GM18499 (cell line): ENCODE measurements around the gene SRD5A1.

ENCODE experiments used
- ATAC-seq: cut with Tn5 transposase; IDR thresholded peaks from one replicate; pipeline ENCODE4 v1.9.1; 2021; ENCODE audit warnings: moderate number of reproducible peaks; ENCODE audit not compliant: insufficient read depth, unreplicated experiment

The SRD5A1 gene

GRCh38 chr5:6632888-6633468 is at the start of gene SRD5A1, which contains the start of gene NSUN2:
SRD5A1 (plus strand) TSS chr5:6633440; CDS start chr5:6633577, 137 bp downstream.
NSUN2 (minus strand) TSS chr5:6633044; CDS start chr5:6632979, 65 bp downstream.
- ATAC-seq = peak; percentile 72

- no peak for ATAC-seq
These were observed 49.1 kb upstream of the SRD5A1 start for GRCh38 chr5:6584101-6584645.

- ATAC-seq = no peak
These were observed 48.5 kb upstream of the SRD5A1 start for GRCh38 chr5:6584727-6585126.

GRCh38 chr5:6585168-6585567 is 48.1 kb upstream of the SRD5A1 start:
- ATAC-seq = no peak

GRCh38 chr5:6585939-6586646 is 47.1 kb upstream of the SRD5A1 start:
- no peak for ATAC-seq

- ATAC-seq = no peak
These were observed 46.6 kb upstream of the SRD5A1 start for GRCh38 chr5:6586647-6587042.

GRCh38 chr5:6587171-6587570 is 46.1 kb upstream of the SRD5A1 start:
- ATAC-seq = no peak

- ATAC-seq = no peak
These were observed 42.7 kb upstream of the SRD5A1 start for GRCh38 chr5:6590581-6590980.

- no peak for ATAC-seq
These were observed 41.5 kb upstream of the SRD5A1 start for GRCh38 chr5:6591671-6592288.

GRCh38 chr5:6592601-6593000 is 40.6 kb upstream of the SRD5A1 start:
- no peak for ATAC-seq

GRCh38 chr5:6593148-6594016 is 39.9 kb upstream of the SRD5A1 start:
- ATAC-seq = no peak

GRCh38 chr5:6594066-6594465 is 39.2 kb upstream of the SRD5A1 start:
- ATAC-seq = no peak

GRCh38 chr5:6595405-6595804 is 37.8 kb upstream of the SRD5A1 start:
- ATAC-seq = no peak

GRCh38 chr5:6596388-6596787 is 36.9 kb upstream of the SRD5A1 start:
- ATAC-seq = no peak

- no peak for ATAC-seq
These were observed 35.7 kb upstream of the SRD5A1 start for GRCh38 chr5:6597557-6597956.

GRCh38 chr5:6598351-6598900 is 34.8 kb upstream of the SRD5A1 start:
- ATAC-seq = no peak

- ATAC-seq = no peak
These were observed 33.5 kb upstream of the SRD5A1 start for GRCh38 chr5:6599739-6600138.

- no peak for ATAC-seq
These were observed 32.0 kb upstream of the SRD5A1 start for GRCh38 chr5:6601271-6601670.

GRCh38 chr5:6601816-6602215 is 31.4 kb upstream of the SRD5A1 start:
- no peak for ATAC-seq

- no peak for ATAC-seq
These were observed 30.8 kb upstream of the SRD5A1 start for GRCh38 chr5:6602441-6602840.
